GM19025 (cell line): ENCODE data around the gene SFTPA2.
"Not testable (repeated sequence)": the region's sequence is repeated elsewhere in the genome, so short reads cannot be mapped to it uniquely, and the experiment has no call there.

Experiments
- ATAC-seq: cut with Tn5 transposase; IDR thresholded peaks from one replicate; pipeline ENCODE4 v1.9.1; 2021; ENCODE audit warnings: mild to moderate bottlenecking, low read depth, moderate library complexity; ENCODE audit not compliant: unreplicated experiment

SFTPA2 gene

GRCh38 chr10:79560160-79560709 lies at the start of gene SFTPA2:
TSS of gene SFTPA2 (minus strand) at chr10:79560407. CDS start at chr10:79559483, 924 bp downstream.
- ATAC-seq: no peak

DNA sequence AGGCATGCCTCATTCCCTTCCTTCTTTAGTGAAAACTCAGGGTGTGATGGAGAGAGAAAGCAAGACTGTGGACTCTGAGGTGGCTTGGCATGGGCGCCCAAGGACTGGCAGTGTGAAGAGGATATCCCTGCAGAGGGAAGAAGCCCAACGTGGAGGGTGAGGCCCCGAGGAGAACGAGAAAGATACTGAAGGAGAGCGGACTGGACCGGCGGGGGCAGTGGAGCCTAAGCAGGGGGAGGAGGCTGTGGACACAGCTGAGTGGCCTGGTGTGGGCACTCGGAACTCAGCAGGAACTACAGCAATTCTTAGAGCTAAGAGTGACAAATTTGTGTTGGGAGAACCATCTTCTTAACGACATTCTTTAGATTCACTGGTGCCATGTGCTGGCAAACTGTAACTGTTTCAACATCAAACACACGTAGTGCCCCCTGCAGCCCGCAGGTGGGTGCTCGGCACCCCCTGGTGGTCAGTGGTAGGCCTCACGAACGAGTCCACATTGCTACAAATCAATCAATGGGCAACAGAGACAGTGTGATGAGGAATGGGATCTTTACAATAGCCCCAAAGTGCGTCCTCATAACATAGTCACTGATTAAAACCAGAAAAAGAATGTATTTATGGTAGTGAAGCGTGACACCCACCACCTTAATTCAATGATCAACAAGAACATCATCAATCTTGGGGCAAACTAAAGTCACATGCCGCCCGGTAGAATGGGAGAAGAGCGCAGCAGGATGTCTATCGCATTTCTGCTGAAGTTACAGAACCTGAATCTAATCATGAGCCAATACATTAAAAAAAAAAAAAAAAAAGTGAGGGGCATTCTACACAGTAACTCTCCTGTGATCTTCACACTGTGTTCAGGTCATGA lies 48.5 kb upstream of the SFTPA2 start:
- no peak for ATAC-seq

DNA sequence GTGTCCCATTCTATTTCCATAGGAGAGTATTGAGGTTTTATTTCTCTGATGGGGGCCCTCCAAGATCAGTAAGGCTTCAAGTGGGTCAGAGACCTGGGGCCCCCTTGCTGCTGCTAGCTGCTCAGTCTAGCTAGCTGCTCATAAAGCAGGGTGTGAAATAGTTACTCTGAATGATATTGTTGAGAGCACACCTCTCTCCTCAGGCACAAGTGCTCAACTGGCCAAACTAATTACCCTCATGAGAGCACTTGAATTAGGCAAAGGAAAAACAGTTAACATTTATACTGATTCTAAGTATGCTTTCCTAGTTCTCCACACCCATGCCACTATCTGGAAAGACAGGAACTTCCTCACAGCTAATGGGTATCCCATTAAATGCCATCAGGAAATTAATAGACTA lies 45.1 kb upstream of the SFTPA2 start:
- ATAC-seq: no peak

DNA sequence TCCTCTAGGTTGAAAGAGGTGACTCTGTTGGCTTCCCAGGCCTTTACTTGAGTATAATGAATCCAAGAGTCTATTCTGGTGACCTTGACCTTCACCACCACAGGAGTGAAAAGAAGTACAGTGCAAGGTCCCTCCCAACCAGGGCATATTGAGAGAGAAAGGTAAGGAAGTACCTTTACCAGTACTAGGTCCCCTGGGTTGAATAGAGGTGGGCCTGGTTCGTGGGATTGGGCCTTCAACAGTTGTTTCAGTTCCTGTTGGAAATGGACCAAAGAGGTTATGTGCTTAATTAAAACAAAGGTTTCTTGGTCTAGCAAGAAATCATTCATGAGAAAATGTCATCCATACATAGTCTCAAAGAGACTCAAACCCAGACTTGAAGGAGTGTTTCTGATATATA lies 44.1 kb upstream of the SFTPA2 start:
- ATAC-seq: no peak

DNA sequence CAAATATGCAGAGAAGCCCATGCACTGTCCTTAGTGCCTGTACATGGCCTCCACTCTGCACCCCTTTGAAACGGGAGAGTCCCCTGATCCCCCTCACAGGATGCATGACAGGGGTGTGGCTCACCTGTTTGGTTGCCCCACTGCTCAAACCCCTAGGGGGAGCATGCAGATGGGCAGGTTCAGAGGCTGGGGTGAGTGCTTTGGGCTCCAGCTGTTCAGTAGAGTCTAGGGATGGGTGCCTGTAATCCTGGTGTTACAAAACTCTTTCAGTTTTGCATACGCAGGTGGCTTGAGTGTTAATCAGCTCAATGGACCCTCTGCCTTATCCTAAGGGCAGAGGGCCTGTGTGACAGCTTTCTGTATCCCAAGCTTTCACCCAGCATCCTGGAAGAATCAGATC lies 42.7 kb upstream of the SFTPA2 start:
- ATAC-seq: no peak

GRCh38 chr10:79601939-79602338 lies 41.7 kb upstream of the SFTPA2 start:
- ATAC-seq: no peak

- ATAC-seq: not testable (repeated sequence)
These were observed 39.4 kb upstream of the SFTPA2 start for GRCh38 chr10:79599644-79600043.

- ATAC-seq: no peak
These were observed 35.3 kb upstream of the SFTPA2 start for GRCh38 chr10:79595510-79595909.

DNA sequence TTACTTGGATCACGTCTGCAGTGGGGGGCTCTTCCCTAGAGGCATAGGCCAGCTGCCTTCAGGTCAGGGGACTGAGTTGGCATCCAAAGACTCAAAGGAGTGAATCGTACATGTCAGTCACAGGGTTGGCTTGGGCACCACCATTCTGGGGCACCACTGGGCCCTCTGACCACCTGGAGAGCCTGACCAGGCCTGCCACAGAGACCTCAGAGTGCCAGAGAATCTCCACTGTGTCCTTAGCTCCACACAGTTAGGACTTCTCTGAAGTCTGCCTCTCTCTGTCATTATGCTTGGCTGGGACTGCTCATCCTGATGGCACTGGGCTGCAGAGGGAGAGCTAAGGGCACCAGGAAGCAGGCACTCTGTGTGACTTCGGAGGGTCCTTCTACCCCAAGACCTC lies 34.4 kb upstream of the SFTPA2 start:
- not testable (repeated sequence) for ATAC-seq

GRCh38 chr10:79593377-79593776 lies 33.2 kb upstream of the SFTPA2 start:
- no peak for ATAC-seq

DNA sequence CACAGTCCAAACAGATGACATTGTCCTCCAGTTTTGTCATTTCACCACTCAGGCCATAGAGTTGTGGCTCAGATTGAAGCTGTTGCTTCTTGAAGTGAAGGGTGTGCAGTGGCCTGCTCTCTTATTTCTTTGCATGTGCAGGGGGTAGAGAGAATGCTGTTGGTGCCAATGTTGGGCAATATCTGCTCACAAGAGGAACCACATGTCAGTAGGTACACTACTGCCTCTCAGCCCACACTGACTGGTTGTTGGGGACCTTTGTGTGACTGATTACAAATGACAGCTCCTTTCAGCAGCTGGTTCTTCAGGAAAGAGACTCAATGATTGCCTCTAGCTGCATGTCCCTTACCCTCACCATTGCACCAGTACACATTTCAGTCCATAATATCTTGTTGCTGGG lies 28.6 kb upstream of the SFTPA2 start:
- ATAC-seq: no peak

- no peak for ATAC-seq
These were observed 26.7 kb upstream of the SFTPA2 start for GRCh38 chr10:79586933-79587332.

GRCh38 chr10:79585870-79586527 lies 25.8 kb upstream of the SFTPA2 start:
- ATAC-seq: no peak

DNA sequence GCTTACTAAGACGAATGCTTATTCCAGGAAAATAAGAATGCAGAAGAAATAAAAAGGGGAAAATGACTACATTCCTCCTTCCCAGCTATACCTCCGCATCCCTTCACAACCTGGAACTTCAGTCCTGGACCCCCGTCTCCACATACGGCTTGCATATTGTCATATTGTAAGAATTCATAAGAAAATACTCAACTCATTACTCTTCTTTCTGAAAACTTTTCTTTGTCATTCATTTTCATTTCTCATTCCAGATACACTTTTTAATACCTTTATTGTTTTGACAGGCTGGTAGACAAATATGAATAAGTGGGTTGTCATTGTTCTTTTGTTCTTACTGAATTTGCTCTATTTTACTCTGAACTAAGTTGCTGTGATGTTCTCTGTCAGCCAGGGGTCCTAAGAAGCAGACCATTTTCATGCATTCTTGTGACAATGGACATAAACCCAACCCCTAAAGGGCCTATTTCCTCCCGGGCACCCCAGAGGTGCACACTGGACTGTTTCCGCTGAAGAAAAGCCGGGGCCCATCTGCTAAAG lies 23.3 kb upstream of the SFTPA2 start:
- no peak for ATAC-seq

DNA sequence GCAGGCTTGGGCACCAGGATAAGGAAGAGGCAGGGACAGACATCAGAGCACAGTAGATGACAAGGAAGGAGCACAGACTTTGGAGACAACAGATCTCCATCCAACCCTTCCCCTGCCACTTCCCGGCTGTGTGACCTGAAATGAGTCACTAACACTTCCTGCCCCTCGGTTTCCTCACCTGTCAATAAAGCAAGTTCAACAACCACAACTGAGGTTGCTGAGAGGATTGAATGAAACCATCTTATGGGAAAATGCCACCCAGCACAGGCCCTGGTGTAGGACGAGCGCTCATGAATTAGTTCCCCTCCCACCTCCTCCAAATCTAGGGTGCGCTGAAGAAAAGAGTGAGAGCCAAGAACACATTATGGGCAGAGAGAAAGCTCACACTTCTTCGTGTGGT lies 22.7 kb upstream of the SFTPA2 start:
- not testable (repeated sequence) for ATAC-seq

DNA sequence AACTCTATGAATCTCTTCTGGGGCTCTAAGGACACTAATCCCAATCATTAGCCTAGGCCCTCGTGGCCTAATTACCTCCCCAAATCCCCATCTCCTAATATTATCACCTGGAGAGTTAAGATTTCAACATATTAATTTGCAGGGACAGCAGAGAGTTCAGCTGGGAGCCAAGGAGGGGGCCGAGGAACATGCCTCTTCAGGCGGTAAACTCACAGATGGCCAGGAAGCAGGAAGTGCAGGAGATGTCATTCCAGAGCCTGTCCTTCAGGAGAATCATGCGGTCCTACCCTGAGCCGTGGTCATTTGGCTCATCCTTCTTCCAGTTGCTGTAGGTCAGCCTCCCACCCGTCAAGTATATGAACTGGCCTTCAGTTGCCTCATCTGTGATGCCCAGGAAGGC lies 21.9 kb upstream of the SFTPA2 start:
- no peak for ATAC-seq

GRCh38 chr10:79581044-79581443 lies 20.8 kb upstream of the SFTPA2 start:
- ATAC-seq: no peak

DNA sequence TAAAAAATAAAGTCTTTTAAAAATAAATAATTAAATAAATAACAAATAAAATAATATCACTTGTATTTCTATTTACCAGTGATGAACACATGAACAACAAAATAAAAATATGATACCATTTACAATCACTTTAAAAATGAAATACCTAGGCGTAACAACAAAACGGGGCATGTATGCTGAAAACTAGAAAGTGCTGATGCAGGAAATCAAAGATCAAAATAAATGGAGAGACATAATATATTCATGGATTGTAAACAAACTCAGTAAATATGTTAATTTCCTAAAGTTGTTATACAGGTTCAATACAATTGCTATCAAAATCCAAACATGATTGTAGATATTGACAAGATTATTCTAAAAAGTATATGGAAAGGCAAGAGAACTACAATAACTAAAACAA lies 19.2 kb upstream of the SFTPA2 start:
- ATAC-seq: no peak

- not testable (repeated sequence) for ATAC-seq
These were observed 10.4 kb upstream of the SFTPA2 start for GRCh38 chr10:79570624-79571023.

GRCh38 chr10:79563426-79563825 lies 3.2 kb upstream of the SFTPA2 start:
- ATAC-seq: no peak

GRCh38 chr10:79562135-79562756 lies 2.0 kb upstream of the SFTPA2 start:
- peak; percentile 70 for ATAC-seq
